Measurements from ENCODE around the gene TRIM4.

TRIM4 gene

GRCh38 chr7:99923200-99923599 lies 3.9 kb upstream of the TRIM4 start:
- no peak for DNase-seq (ENCODE audit: low read depth)
- TF ChIP-seq MYC (IDR thresholded peaks at IDR 0.05; ENCODE audit: low read depth, low read length) = no peak
- H3K4me3 ChIP-seq (ENCODE audit: low read depth, low read length) = no peak overlapping the region

DNA sequence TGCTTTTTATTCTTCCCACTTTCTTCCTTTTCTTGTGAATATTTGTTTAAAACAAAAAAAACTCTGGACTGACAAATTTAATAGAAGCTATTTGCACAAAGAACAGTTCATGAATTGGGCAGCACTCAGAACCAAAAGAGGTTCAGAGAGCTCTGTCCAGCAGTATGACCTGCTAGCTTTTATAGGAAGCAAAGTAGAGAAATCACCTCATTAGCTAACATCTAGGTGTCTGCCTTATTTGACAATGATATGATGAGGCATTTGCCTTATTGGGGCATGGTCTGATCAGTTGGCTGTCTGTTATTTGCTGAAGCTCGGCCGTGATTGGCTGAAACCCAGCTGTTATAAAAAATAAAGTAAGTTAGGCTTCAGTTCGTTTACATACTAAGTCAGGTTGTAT lies 819 bp upstream of the TRIM4 start:
- peak overlapping the region; percentile 96 for H3K4me3 ChIP-seq (ENCODE audit: low read depth, low read length)
- no peak for TF ChIP-seq POLR2A (IDR thresholded peaks at IDR 0.05; ENCODE audit: extremely low read depth, insufficient read length)
- no peak for TF ChIP-seq MYC (IDR thresholded peaks at IDR 0.05; ENCODE audit: low read depth, low read length)
- TF ChIP-seq CTCF (IDR thresholded peaks at IDR 0.05; ENCODE audit: low read depth, low read length) = no peak
- no peak for TF ChIP-seq MAX (IDR thresholded peaks at IDR 0.05; ENCODE audit: low read depth, low read length)
- DNase-seq (ENCODE audit: low read depth) = peak; percentile 32

- peak overlapping the region; percentile 96 for H3K4me3 ChIP-seq (ENCODE audit: low read depth, low read length)
- TF ChIP-seq MAX (IDR thresholded peaks at IDR 0.05; ENCODE audit: low read depth, low read length) (no peak), POLR2A (IDR thresholded peaks at IDR 0.05; ENCODE audit: extremely low read depth, insufficient read length) (no peak), CTCF (IDR thresholded peaks at IDR 0.05; ENCODE audit: low read depth, low read length) (no peak), MYC (IDR thresholded peaks at IDR 0.05; ENCODE audit: low read depth, low read length) (no peak)
These were observed 433 bp upstream of the TRIM4 start for GRCh38 chr7:99919814-99920112.

DNA sequence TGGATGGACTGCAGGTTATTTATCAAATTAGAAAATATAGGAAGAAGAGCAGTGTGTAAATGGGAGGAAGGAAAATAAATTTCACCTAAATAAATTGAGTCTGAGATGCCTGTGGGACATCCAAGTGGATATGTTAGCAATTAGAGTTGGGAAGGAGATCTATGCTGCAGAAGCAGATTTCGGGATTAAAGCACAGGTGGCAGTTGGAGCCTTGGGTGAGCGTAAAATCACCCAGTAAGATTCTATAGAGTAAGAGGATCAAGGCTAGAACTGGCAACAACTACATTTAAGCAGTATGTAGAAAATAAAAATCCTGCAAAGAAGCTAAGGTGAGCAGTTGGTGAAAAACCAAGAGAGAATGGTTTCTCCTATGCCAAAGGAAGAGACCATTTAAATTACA lies 8.4 kb downstream of the TRIM4 start:
- no peak overlapping the region for H3K4me3 ChIP-seq (ENCODE audit: low read depth, low read length)
- TF ChIP-seq CTCF (IDR thresholded peaks at IDR 0.05; ENCODE audit: low read depth, low read length) (no peak), MAX (IDR thresholded peaks at IDR 0.05; ENCODE audit: low read depth, low read length) (no peak), MYC (IDR thresholded peaks at IDR 0.05; ENCODE audit: low read depth, low read length) (no peak), POLR2A (IDR thresholded peaks at IDR 0.05; ENCODE audit: extremely low read depth, insufficient read length) (no peak)
- no peak for DNase-seq (ENCODE audit: low read depth)

More at GRCh38 chr7:99919814-99920112, 433 bp upstream of the TRIM4 start:
- DNase-seq (ENCODE audit: low read depth) = no peak

GRCh38 chr7:99901581-99901980 lies 17.7 kb downstream of the TRIM4 start:
- DNase-seq (ENCODE audit: low read depth) = no peak
- no peak overlapping the region for H3K4me3 ChIP-seq (ENCODE audit: low read depth, low read length)
- TF ChIP-seq MYC (IDR thresholded peaks at IDR 0.05; ENCODE audit: low read depth, low read length) = no peak
- TF ChIP-seq CTCF (IDR thresholded peaks at IDR 0.05; ENCODE audit: low read depth, low read length) = no peak
- TF ChIP-seq MAX (IDR thresholded peaks at IDR 0.05; ENCODE audit: low read depth, low read length) = no peak
- TF ChIP-seq POLR2A (IDR thresholded peaks at IDR 0.05; ENCODE audit: extremely low read depth, insufficient read length) = no peak

DNA sequence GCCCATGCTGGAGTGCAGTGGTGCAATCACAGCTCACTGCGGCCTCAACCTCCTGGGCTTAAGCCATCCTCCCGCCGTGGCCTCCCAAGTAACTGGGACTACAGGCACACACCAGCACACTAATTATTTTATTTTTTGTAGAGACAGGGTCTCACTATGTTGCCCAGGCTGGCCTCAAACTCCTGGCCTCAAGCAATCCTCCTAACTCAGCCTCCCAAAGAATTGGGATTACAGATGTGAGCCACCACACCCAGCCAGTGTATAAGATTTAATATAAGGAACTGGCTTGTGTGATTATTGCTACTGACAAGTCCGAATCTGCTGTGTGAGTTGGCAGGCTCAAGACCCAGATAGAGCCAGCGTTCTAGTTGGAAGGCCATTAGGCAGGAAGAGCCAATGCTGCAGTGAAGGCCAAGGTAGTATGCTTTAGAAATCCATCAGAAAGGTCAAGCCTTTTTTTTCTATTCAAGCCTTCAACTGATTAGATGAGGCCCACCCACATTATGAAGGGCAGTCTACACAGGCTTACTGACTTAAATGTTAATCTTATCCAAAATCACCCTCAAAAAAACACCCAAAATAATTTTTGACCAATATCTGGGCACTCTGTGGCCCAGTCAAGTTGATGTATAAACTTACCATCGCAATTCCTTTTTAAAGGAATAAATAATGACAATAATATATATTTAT lies 19.4 kb downstream of the TRIM4 start:
- no peak for DNase-seq (ENCODE audit: low read depth)
- no peak overlapping the region for H3K4me3 ChIP-seq (ENCODE audit: low read depth, low read length)
- TF ChIP-seq CTCF (IDR thresholded peaks at IDR 0.05; ENCODE audit: low read depth, low read length) (no peak), MAX (IDR thresholded peaks at IDR 0.05; ENCODE audit: low read depth, low read length) (no peak), MYC (IDR thresholded peaks at IDR 0.05; ENCODE audit: low read depth, low read length) (no peak), POLR2A (IDR thresholded peaks at IDR 0.05; ENCODE audit: extremely low read depth, insufficient read length) (no peak)
